GM12878 (cell line): Measurements from ENCODE around the gene TAB2. TPM values are rescaled to one million over a fixed set of nuclear protein-coding genes. Genes with fewer than 3 reads are reported as not detected.

Source experiments
- ATAC-seq: fragments of 200-7000 bp; cut with Tn5 transposase; 3 replicates; pipeline ENCODE4 v1.9.1; 2020; ENCODE audit warnings: mild to moderate bottlenecking, moderate library complexity
- BruUV-seq: library from RNA; stranded (reverse); fragments of 400-500 nt; replicated peaks from 2 replicates; lab custom pipeline; 2021; lab: Mats Ljungman, UMichigan
- CTCF ChIA-PET: fragments of 300-600 bp; sonication (Branson Sonifier 250); formaldehyde crosslinking; extraction: SDS; loops from one replicate; lab custom pipeline; 2021; ENCODE audit warnings: inconsistent platforms; lab: Yijun Ruan, JAX
- POLR2A ChIA-PET: fragments of 350-600 bp; formaldehyde crosslinking; extraction: SDS; loops from one replicate; lab custom pipeline; 2021; ENCODE audit warnings: inconsistent platforms; lab: Charles Lee
- RAD21 ChIA-PET: fragments of 300-600 bp; sonication (Branson Sonifier 250); formaldehyde crosslinking; loops from one replicate; lab custom pipeline; 2023; ENCODE audit warnings: antibody characterized with exemption; ENCODE audit not compliant: unreplicated experiment; lab: Charles Lee
- SMC1A ChIA-PET: fragments of 300-600 bp; sonication (Branson Sonifier 250); formaldehyde crosslinking; loops from one replicate; lab custom pipeline; 2023; ENCODE audit not compliant: unreplicated experiment, uncharacterized antibody; lab: Charles Lee
- DNase-seq: peaks from one replicate; pipeline ENCODE4 v3.0.0-alpha.2; 2011; ENCODE audit warnings: low read depth, low spot score
- FAIRE-seq: peaks from 3 replicates; lab custom pipeline; 2011; peaks lifted over from hg19 to GRCh38; lab: Jason Lieb, UNC
- H2AFZ ChIP-seq: 2 replicates; pipeline ENCODE4 v1.6.0; 2011; ENCODE audit warnings: low read depth, low read length, control low read depth; ENCODE audit not compliant: control insufficient read depth
- H3K27ac ChIP-seq: 2 replicates; pipeline ENCODE4 v1.5.1; 2011; ENCODE audit warnings: control low read depth; ENCODE audit not compliant: control insufficient read depth, insufficient read depth
- H3K27me3 ChIP-seq, 2 experiments: replicated peaks in 1 of 2; 2 replicates each; pipeline versions ENCODE4 v1.6.0 to v1.6.1; 2011; ENCODE audit warnings: low read length in 1 of 2; ENCODE audit not compliant: control insufficient read depth in 2 of 2, insufficient read depth in 2 of 2
- H3K36me3 ChIP-seq, 2 experiments: 2 replicates each; pipeline ENCODE4 v1.5.1; 2011; ENCODE audit warnings: low read length in 1 of 2; ENCODE audit not compliant: control insufficient read depth in 2 of 2, insufficient read depth in 2 of 2
- H3K4me1 ChIP-seq: 2 replicates; pipeline ENCODE4 v1.6.1; 2011; ENCODE audit warnings: mild to moderate bottlenecking, low read length, moderate library complexity, mixed read lengths; ENCODE audit not compliant: control insufficient read depth, insufficient read depth
- H3K4me2 ChIP-seq: 2 replicates; pipeline ENCODE4 v1.6.0; 2011; ENCODE audit warnings: control low read depth; ENCODE audit not compliant: control insufficient read depth, insufficient read depth
- H3K4me3 ChIP-seq: fragments of 200-600 bp; sonication (generic); 2 replicates; pipeline ENCODE4 v1.5.1; 2016
- H3K79me2 ChIP-seq: 2 replicates; pipeline ENCODE4 v1.6.0; 2011; ENCODE audit warnings: low read length; ENCODE audit not compliant: control insufficient read depth, insufficient read depth
- H3K9ac ChIP-seq: 2 replicates; pipeline ENCODE4 v1.8.0; 2011; ENCODE audit warnings: low read length, control low read depth, mixed read lengths; ENCODE audit not compliant: control insufficient read depth, insufficient read depth
- H3K9me3 ChIP-seq: replicated peaks from 3 replicates; pipeline ENCODE4 v1.5.1; 2011; ENCODE audit warnings: mild to moderate bottlenecking, low read length; ENCODE audit not compliant: control insufficient read depth, insufficient read depth
- H4K20me1 ChIP-seq: 2 replicates; pipeline ENCODE4 v1.6.0; 2011; ENCODE audit not compliant: control insufficient read depth, insufficient read depth
- JUND ChIP-seq: IDR thresholded peaks from 2 replicates; pipeline ENCODE4 v1.6.1; 2012; ENCODE audit warnings: low read depth, mild to moderate bottlenecking, low read length, improper control_type of control experiment, moderate library complexity
- RAD21 ChIP-seq: IDR thresholded peaks from 2 replicates; pipeline ENCODE4 v1.6.1; 2011; ENCODE audit warnings: mild to moderate bottlenecking, low read depth, low read length, moderate library complexity; ENCODE audit not compliant: insufficient read depth
- TAF1 ChIP-seq: IDR thresholded peaks from 2 replicates; pipeline ENCODE4 v1.6.1; 2011; ENCODE audit warnings: mild to moderate bottlenecking, low read depth, low read length, borderline replicate concordance
- WGBS: methylation state at CpG from one replicate; pipeline ENCODE4 v1.1.6; 2016; ENCODE audit warnings: low lambda C conversion rate; ENCODE audit not compliant: insufficient replicate concordance, insufficient coverage; ENCODE audit errors: missing lambda C conversion rate; 5-methylcytosine and 5-hydroxymethylcytosine counted together
- in situ Hi-C: fragments of 300-500 bp; cut with MboI; formaldehyde crosslinking; loops from 9 replicates; pipeline ENCODE4 v1.14.3; 2018; ENCODE audit warnings: mixed read lengths
- intact Hi-C: fragments of 100-400 bp; cut with micrococcal nuclease; formaldehyde crosslinking; loops from one replicate; pipeline ENCODE4 v1.14.2; 2022; ENCODE audit not compliant: unreplicated experiment
- polyA plus RNA-seq, 11 experiments: library from polyadenylated mRNA; depleted of rRNA in 4 of 11; unstranded in 6 of 11; stranded (reverse) in 5 of 11; fragments of >200 nt; fragmentation: Nextera tagmentation in 4 of 11; fragmentation: Illumina TruSeq in 1 of 11; extraction: Ambion mirVana in 4 of 11; extraction: Trizol in 1 of 11; gene quantifications; 1 replicate in 1 of 11; 2 replicates in 10 of 11; pipeline versions ENCODE4 v1.2.1 to v1.2.3, GENCODE V29; 2011 to 2016; ENCODE audit warnings: inconsistent platforms in 2 of 11, missing spikeins in 2 of 11, low read depth in 1 of 11
- total RNA-seq, 4 experiments: library from RNA; depleted of rRNA in 3 of 4; stranded (reverse); fragments of >200 nt in 3 of 4; fragmentation: Illumina TruSeq in 1 of 4; extraction: Trizol in 1 of 4; gene quantifications; 2 replicates each; pipeline versions ENCODE4 v1.2.1 to v1.2.3, GENCODE V29; 2013 to 2021
- TF ChIP-seq, protein P1 (sequence below): fragments of 450-650 bp; IDR thresholded peaks from 2 replicates; pipeline ENCODE4 v1.6.1; 2017; ENCODE audit warnings: mild to moderate bottlenecking
- TF ChIP-seq, protein P2 (sequence below): IDR thresholded peaks from 2 replicates; pipeline ENCODE4 v1.6.1; 2012; ENCODE audit warnings: improper control_type of control experiment, low read depth, low read length; ENCODE audit not compliant: insufficient replicate concordance
- TF ChIP-seq, protein P3 (sequence below): IDR thresholded peaks from 2 replicates; pipeline ENCODE4 v1.6.1; 2012; ENCODE audit warnings: low read depth, low read length, improper control_type of control experiment

TAB2 gene
- total and polyA plus RNA-seq, 10 of the 15 experiments (the other 5 are each of a cell fraction or from before 2014, with no cell fraction given), result 8.9 to 66.3 (median 23.0) TPM

GRCh38 chr6:149397384-149397783 lies 79.9 kb downstream of the TAB2 start:
- peaks cover 2 to 28% of the 10 kb centered on the region in 2 experiments for H3K36me3 ChIP-seq
- H3K4me3 ChIP-seq, result no peak overlapping the region
- TF ChIP-seq, protein P1, sequence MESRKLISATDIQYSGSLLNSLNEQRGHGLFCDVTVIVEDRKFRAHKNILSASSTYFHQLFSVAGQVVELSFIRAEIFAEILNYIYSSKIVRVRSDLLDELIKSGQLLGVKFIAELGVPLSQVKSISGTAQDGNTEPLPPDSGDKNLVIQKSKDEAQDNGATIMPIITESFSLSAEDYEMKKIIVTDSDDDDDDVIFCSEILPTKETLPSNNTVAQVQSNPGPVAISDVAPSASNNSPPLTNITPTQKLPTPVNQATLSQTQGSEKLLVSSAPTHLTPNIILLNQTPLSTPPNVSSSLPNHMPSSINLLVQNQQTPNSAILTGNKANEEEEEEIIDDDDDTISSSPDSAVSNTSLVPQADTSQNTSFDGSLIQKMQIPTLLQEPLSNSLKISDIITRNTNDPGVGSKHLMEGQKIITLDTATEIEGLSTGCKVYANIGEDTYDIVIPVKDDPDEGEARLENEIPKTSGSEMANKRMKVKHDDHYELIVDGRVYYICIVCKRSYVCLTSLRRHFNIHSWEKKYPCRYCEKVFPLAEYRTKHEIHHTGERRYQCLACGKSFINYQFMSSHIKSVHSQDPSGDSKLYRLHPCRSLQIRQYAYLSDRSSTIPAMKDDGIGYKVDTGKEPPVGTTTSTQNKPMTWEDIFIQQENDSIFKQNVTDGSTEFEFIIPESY, result no peak
- ChIA-PET RAD21 (interaction anchor here (1.0 to 1.4 kb wide), 2 partner anchors 34 to 75 kb away, joined by 3 to 4 read pairs; no protein-coding TSS in a partner anchor), POLR2A (interaction anchor here (0.6 to 1.1 kb wide), 3 partner anchors 22 to 89 kb away, joined by 3 to 6 read pairs (median 3); no protein-coding TSS in a partner anchor), CTCF (interaction anchor here (0.6 to 2.0 kb wide), 4 partner anchors 23 to 242 kb away, joined by 3 to 7 read pairs (median 3); no protein-coding TSS in a partner anchor), SMC1A (interaction anchor here (0.6 to 2.6 kb wide), 12 partner anchors 9 to 351 kb away, joined by 3 to 17 read pairs (median 4); no protein-coding TSS in a partner anchor)
- FAIRE-seq (no peak), ATAC-seq (no peak), DNase-seq (no peak)
- no peak overlapping the region for H3K9ac ChIP-seq
- H2AFZ ChIP-seq, result no peak overlapping the region
- H3K4me1 ChIP-seq, result no peaks in the 10 kb centered on the region
- H3K27ac ChIP-seq, result no peak overlapping the region
- in situ Hi-C loops, result no loop called here
- intact Hi-C loops, result no loop called here
- no peaks in the 10 kb centered on the region; the same call in 2 of the 3 replicates for H3K9me3 ChIP-seq
- H4K20me1 ChIP-seq, result no peaks in the 10 kb centered on the region; the same call in 1 of the 2 replicates
- H3K27me3 ChIP-seq, result no peaks in the 10 kb centered on the region
- BruUV-seq, result no TSS peak
- H3K79me2 ChIP-seq, result peaks cover 4% of the 10 kb centered on the region
- WGBS, result 97% methylated on average over 6 of the region's 6 CpGs
- no peak overlapping the region for H3K4me2 ChIP-seq

GRCh38 chr6:149400050-149400449 lies 82.5 kb downstream of the TAB2 start, which contains the start of gene SUMO4:
Gene SUMO4 (plus strand): TSS chr6:149400262. CDS start chr6:149400392, 130 bp downstream.
- ChIA-PET RAD21 (no interaction called here), SMC1A (no interaction called here), CTCF (no interaction called here), POLR2A (no interaction called here)
- H3K27me3 ChIP-seq, result no peaks in the 10 kb centered on the region
- no TSS peak for BruUV-seq
- no peaks in the 10 kb centered on the region; the same call in 1 of the 2 replicates for H3K79me2 ChIP-seq
- ATAC-seq (no peak), DNase-seq (no peak), FAIRE-seq (no peak)
- in situ Hi-C loops (no loop called here), intact Hi-C loops (no loop called here)
- peaks cover 4 to 35% of the 10 kb centered on the region in 2 experiments for H3K36me3 ChIP-seq
- no peak within 1 kb of the TSS for H3K4me3 ChIP-seq
- H3K9ac ChIP-seq, result no peak within 1 kb of the TSS
- no peak within 1 kb of the TSS for H3K27ac ChIP-seq
- H3K4me2 ChIP-seq, result no peak within 1 kb of the TSS
- H3K9me3 ChIP-seq, result no peaks in the 10 kb centered on the region; the same call in 2 of the 3 replicates
- no peak within 1 kb of the TSS for H2AFZ ChIP-seq
- no peaks in the 10 kb centered on the region; the same call in 1 of the 2 replicates for H4K20me1 ChIP-seq
- no peaks in the 10 kb centered on the region for H3K4me1 ChIP-seq
- 97% methylated on average over 11 of the region's 11 CpGs for WGBS
- TF ChIP-seq RAD21, result no peak
- TF ChIP-seq, protein P2, sequence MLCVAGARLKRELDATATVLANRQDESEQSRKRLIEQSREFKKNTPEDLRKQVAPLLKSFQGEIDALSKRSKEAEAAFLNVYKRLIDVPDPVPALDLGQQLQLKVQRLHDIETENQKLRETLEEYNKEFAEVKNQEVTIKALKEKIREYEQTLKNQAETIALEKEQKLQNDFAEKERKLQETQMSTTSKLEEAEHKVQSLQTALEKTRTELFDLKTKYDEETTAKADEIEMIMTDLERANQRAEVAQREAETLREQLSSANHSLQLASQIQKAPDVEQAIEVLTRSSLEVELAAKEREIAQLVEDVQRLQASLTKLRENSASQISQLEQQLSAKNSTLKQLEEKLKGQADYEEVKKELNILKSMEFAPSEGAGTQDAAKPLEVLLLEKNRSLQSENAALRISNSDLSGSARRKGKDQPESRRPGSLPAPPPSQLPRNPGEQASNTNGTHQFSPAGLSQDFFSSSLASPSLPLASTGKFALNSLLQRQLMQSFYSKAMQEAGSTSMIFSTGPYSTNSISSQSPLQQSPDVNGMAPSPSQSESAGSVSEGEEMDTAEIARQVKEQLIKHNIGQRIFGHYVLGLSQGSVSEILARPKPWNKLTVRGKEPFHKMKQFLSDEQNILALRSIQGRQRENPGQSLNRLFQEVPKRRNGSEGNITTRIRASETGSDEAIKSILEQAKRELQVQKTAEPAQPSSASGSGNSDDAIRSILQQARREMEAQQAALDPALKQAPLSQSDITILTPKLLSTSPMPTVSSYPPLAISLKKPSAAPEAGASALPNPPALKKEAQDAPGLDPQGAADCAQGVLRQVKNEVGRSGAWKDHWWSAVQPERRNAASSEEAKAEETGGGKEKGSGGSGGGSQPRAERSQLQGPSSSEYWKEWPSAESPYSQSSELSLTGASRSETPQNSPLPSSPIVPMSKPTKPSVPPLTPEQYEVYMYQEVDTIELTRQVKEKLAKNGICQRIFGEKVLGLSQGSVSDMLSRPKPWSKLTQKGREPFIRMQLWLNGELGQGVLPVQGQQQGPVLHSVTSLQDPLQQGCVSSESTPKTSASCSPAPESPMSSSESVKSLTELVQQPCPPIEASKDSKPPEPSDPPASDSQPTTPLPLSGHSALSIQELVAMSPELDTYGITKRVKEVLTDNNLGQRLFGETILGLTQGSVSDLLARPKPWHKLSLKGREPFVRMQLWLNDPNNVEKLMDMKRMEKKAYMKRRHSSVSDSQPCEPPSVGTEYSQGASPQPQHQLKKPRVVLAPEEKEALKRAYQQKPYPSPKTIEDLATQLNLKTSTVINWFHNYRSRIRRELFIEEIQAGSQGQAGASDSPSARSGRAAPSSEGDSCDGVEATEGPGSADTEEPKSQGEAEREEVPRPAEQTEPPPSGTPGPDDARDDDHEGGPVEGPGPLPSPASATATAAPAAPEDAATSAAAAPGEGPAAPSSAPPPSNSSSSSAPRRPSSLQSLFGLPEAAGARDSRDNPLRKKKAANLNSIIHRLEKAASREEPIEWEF, result no peak
- no peak for TF ChIP-seq JUND
- TF ChIP-seq, protein P3, sequence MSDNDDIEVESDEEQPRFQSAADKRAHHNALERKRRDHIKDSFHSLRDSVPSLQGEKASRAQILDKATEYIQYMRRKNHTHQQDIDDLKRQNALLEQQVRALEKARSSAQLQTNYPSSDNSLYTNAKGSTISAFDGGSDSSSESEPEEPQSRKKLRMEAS, result no peak
- TF ChIP-seq TAF1, result no peak
